NCI-H2196 treated with DMSO at 0.1 percent for 48 hours (cell line): ENCODE data around the gene KRT24.

ENCODE experiments used
- DNase-seq: peaks from one replicate; lab custom pipeline; 2025; ENCODE audit not compliant: unreplicated experiment; lab: John Stamatoyannopoulos, UW

The KRT24 gene

DNA sequence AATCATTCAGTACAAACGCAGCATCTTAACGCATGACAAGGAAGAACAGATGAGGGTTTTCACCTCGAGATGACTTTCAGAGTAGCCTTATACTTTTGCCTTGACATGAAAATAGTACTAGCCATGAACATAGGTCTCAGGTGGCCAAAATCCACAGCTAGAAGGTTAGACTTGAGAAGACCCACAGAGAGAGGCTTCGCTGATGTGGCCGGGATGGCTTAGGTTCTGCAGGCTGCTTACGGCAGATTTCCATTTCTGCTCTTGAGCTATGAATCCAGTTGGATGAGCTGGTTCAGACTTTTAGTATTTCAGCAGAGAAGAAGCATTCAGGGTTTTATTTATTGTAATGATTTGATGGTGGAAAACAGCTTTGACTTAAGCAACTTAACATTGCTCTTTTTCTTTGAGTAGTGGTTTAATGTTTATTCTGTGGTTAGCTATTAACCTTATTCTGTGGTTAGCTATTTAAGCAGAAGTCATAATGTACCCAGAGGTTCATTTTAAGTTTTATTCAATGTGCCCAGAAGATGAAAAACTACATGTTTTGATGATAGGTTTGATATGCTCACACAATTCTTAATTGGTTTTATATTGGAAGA, 7.6 kb downstream of the KRT24 start:
- no peak for DNase-seq

DNA sequence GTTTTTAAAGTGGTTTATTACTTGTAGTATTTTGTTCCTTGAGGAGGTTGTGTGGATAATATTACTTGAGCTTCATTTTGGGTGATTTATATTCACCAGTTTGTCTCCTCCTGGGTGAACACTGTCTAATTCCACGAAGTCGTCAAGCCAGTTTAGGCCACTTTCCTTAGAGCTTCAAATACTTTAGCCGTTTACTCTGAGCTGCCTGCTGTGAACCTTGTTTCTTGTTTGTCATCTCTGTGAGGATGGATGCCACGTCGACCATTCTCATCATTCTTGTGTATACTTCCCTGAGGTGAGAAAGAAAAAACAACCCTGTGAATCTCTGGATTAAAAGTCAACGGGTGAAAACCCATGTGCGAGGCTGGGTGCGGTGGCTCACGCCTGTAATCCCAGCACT, 9.0 kb downstream of the KRT24 start:
- no peak for DNase-seq

DNA sequence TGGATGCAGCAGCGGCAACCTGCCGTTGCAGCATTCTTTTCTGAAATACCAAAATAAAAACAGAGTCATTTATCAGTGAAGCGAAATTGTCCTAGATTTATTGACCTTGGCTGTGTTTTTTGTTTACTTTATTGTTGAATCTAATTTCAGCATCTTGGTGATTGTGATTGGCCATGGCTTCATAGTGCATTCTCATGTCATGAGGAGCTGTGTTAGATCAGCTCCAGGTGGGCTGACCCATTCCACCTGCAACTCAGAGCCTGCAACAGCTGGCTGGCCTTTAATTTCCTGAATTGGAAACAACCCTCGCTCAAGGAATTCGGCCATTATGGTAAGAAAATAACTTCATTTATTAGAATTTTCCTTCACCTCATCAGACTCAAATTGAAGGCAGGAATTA, 16.4 kb downstream of the KRT24 start:
- DNase-seq, result no peak

DNA sequence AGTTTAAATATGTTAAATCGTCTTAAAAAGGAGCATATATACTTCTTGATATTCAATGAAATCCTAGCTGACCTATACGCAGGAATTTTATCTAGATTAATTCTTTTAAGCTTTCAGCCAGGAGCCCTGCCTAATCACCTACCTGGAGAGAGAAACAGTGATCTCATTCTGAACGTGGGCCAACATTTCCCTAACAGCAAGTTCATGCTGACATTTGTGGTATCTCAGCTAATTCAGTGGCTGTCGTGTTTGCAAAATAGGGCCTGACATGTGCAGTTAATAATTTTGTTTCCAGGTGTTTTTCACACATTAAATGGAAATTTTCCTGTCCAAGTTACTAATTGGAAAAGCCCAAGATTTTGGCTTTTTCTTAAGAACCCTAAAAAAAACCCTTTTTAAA, 17.4 kb downstream of the KRT24 start:
- no peak for DNase-seq

DNA sequence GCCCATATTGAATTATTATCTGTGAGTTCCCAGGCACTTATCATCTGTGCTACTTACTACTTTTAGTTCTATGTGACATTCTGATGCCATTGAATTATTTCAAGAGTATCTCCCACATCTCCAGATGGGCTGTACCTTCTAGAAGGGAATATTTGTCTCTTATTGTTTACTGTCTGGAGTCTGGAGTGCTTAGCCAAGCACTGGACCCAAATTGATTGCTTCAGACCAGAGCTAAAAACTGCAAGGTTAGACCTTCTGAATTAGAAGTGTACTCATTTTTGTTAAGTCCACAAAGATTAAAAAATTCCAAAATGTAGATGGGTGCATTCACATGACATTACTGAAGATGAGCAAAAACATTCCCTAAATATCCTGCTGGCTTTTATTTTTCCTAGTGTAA, 22.6 kb downstream of the KRT24 start:
- no peak for DNase-seq

DNA sequence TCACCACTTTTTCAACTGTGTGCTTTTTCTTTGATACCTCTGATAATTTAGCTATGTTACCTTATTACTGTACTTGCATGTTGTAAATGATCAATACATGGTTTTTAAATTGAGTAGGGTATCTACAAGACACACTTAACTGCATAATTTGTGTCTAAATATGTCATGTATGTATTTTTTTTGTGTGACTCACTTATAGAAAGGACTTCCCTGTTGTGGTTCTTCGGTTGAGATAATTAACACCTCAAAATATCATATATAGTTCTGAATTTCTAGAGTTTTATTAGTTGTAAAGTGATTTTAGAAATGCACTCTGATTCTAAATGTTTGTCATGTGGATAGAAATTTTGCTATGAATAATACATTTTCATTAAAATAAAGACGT, 24.0 kb downstream of the KRT24 start:
- no peak for DNase-seq

DNA sequence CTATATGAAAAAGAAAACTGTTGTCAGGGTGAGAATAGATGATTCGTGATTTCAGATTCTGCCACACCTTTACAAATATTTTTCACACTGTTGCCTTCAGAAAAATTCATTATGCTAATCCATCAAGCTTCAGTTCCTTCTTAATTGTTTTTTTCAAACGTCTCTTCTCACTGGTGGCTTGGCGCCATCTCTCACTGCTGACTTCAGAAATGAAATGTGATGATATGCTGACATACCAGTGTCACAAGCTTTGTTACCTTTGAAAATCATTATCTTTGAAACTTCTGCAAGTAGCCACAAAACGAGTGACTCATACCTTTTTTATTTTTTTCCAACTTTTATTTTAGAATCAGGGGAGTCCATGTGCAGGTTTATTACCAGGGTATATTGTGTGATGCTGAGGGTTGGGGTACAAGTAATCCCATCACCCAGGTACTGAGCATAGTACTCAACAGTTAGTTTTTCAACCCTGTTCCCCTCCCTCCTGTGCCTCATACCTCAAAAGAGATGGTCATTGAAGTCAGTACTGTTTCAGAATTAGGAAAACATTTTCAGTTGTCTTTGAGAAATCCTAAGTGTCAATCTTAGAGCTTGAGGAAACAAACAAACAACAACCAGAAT, 24.5 kb downstream of the KRT24 start:
- no peak for DNase-seq

DNA sequence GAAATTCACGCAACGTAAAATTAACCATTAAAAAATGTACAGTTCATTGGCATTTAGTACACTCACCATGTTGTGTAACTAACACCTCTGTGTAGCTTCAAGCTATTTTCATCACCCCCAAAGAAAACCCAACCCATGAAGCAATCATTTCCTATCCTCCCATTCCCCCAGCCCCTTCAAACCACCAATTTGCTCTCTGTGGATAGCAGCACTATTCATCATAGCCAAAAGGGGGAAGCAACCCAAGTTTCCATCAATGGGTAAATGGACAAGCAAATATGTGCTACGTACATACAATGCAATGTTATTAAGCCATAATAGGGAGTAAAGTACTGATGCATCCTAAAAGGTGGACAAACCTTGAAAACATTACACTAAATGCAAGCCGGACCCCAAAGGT, 27.6 kb downstream of the KRT24 start:
- DNase-seq, result no peak

DNA sequence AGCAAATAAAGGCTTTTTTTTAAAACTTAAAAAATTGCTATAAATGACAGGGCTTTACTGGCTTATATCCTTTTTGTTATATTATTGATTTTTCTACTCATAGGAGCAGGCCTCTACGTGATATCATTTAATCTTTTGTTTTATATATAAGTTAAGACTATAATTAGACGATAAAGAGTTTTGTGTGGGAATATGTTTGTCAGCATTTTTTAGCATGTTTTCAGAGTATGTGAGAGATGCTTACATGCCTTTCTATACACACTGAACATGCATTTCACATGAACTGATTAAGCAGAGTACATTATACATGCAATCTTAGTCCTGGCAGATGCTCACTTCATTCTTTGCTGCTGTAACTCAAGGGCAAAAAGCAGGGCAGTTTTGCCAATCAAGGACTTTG, 30.9 kb downstream of the KRT24 start:
- no peak for DNase-seq

DNA sequence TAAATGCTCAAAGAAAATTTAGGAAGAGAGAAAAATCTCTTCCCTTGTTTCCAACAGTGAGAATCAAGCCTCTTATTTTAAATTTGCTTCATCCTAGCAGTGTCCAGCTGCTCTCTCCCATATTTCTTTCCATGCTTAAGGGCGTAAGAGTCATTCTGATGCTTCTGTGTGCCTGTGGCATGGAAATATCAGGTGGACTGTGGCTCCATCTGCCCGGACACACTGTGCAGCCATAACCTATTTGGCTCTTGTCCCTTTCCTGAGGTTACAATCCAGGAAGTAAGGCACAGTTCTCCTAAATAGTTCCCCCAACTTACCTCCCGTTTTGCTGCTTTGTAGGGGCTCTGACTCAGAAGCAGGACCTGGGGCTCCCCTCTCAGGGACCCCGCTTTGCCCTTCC, 32.3 kb downstream of the KRT24 start:
- no peak for DNase-seq

DNA sequence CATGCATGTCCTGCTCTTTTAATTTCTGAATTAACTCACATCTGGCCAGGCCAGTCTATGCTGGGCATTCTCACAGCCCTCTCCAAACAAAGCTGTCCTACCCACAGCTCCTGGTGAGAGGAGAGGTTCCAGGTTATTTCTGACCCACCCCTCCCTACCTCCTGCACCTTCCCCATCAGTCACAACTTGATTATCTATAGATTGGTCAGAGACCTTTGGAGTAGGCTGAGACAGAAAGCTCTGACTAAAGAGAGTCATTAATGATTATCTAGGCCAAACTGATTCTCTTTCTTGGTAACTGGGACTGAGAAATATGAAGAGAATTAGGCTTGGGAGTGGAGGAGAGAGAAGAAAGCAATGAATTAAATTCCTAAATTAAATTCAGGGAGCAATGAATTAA, 37.2 kb downstream of the KRT24 start:
- DNase-seq, result no peak

DNA sequence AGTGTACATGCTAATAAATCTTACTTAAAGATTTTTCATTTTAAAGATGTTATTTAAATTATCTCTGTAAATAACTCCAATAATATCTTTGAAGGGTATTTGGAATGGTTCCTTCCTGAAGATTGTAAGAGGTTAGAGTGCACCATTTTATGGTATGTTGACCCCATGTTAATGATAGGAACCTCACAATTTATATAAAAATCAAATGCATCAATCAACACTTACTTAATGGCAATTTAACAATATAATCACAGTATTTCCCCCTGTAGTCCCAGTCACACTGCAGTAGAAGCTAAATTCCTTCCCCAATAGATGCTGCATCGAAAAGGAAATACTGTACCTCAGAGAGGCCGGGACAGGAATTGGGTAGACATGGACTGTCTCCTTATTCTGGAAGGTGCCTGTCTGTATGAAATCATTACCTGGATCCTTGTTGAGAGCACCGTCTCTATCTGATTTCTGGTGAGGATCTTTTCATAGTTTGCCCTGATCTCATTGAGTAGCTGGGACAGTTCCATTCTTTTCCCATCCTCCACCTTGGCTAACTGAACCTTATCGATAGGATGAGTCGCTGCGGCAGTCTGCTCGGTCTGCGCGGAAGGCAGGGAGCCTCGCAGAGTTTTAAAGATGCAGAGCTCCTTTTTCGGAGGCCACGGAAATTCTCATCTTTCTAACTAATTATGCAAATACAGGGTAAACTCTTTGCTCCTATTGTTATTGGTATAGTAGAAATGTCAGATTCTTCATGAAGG, 38.8 kb downstream of the KRT24 start, which contains the start of gene KRT222:
Gene KRT222, minus strand, starts transcription at position 596 of the 752 bp plus-strand sequence. Its CDS starts 78 bp downstream, at position 518.
- DNase-seq, result no peak

DNA sequence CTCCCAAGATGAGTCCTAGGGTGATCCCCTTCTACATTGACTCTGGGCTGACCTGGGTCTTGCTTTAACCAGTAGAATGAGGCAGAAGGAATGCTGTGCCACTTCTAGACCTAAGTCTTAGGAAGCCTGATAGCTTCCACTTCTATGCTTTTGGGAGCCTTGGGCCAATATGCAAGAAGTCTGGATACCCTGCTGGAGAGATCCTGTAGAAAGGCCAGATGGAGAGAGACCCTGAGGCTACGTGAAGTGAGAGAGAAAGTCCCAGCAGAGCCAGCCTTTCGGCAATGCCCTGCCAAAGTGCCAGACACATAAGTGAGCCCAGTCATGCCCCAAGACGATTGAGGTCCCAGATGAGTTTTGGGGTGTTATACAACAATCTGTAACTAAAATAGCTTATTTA, 40.3 kb downstream of the KRT24 start:
- no peak for DNase-seq

DNA sequence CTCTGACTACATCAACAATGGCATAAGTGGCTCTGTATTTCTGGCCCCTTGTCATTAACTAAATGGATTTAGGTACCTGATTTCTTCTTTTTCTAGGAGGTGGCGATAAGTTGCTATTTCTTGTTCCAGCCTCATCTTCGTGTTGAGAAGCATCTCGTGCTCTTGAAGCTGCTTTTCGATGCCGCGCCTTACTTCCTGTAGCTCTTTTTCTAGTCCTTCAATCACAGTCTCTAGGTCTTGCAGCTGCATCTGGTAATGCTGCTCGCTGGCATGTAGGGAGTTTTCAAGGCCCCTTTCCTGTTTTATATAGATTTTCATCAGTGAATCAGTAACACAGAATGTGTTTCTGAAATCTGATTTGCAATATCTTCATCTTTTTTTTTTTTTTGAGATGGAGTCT, 43.6 kb downstream of the KRT24 start:
- no peak for DNase-seq

DNA sequence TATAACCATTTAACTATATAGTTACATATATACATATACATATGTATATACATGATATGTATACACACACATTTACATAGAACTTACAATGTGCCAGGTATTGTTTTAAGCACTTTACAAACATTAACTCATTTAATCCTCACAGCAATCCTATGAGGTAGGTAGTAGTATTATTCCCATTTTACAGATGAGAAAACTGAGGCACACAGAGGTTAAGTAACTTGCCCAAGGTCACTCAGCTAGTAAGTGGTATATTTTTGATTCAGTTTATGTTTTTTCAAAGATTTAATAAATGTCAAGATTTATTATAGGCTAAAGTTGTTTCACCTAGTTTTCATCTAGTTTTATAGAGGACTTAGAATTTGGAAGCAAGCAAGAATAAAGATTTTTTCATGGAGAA, 45.2 kb downstream of the KRT24 start:
- no peak for DNase-seq

DNA sequence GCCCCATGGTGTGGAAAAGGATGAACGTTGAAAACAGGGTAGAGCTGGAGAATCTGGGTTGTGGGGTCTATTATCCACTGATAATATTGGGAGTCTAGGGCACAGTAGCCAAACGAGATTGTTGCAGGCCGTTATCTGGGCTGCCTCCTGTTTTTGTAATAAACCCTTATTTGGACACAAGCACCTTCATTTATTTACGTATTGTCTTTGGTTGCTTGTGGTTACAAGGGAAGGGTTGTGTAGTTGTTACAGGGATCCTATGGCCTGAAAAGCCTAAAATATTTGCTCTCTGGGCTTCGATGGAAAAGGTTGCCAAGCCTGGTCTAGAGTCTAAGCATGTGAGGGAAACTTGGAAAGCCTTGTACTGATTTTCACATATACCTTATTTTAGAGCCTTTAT, 51.6 kb downstream of the KRT24 start:
- no peak for DNase-seq

DNA sequence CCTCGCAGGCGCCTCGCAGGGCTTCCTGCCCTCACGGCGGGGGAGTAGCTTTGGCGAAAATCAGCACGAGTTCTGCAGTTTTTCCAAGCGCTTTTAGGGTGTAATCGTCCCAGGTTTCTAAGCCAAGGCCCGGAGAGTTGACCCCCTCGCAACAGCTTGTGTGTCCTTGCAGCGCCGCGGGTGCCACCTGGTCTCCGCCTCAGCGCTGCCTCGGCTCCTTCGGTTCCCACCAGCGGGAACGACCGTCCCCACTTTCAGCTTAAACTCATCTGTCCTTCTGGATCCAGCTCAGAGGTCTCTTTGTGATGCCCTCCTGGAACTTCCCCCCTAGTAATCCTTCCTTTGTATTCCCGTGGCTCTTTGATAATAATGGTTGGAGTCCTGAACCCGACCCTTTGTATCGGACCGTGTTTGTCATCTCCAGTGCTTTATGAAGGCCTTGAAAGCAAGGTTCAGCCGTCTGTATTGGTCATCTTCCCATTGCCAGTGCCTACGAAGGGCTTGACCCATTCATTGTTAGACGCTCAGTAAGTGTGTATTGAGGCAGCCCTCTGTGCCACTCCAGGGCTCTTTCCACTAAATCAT, 55.1 kb downstream of the KRT24 start:
- no peak for DNase-seq
